SK-N-SH (cell line): Measurements from ENCODE around the gene ARHGEF7. TPM values are rescaled to one million over a fixed set of nuclear protein-coding genes. Genes with fewer than 3 reads are reported as not detected.

Experiments
- CTCF ChIA-PET: fragments of 300-600, 350-600 bp; formaldehyde crosslinking; extraction: SDS; loops from one replicate; lab custom pipeline; 2021; lab: Yijun Ruan, JAX
- POLR2A ChIA-PET: fragments of 350-600 bp; sonication (Branson Sonifier 250); formaldehyde crosslinking; extraction: SDS; loops from one replicate; lab custom pipeline; 2020; ENCODE audit warnings: antibody characterized with exemption, inconsistent platforms; lab: Yijun Ruan, JAX
- DNase-seq: peaks from one replicate; pipeline ENCODE4 v3.0.0; 2012
- H2AFZ ChIP-seq: fragments of 200-600 bp; sonication (generic); 2 replicates; pipeline ENCODE4 v1.8.1; 2016; ENCODE audit warnings: antibody characterized with exemption, mild to moderate bottlenecking, low read depth
- H3F3A ChIP-seq: fragments of 200-600 bp; sonication (generic); replicated peaks from 2 replicates; pipeline ENCODE3; 2016; ENCODE audit warnings: antibody characterized with exemption, mild to moderate bottlenecking; ENCODE audit not compliant: insufficient read depth
- H3K27ac ChIP-seq, 2 experiments: fragments of 200-500 bp in 1 of 2; fragments of 200-600 bp in 1 of 2; sonication (Bioruptor generic) in 1 of 2; sonication (generic), shearing (Covaris generic) in 1 of 2; 2 replicates each; pipeline versions ENCODE4 v1.5.1 to v1.6.1; 2014 to 2016; ENCODE audit warnings: low read depth in 2 of 2, inconsistent platforms in 1 of 2, low read length in 1 of 2, mild to moderate bottlenecking in 1 of 2, mixed read lengths in 1 of 2
- H3K27me3 ChIP-seq: fragments of 200-600 bp; sonication (generic), shearing (Covaris generic); 2 replicates; pipeline ENCODE4 v1.6.1; 2016; ENCODE audit warnings: mixed run types; ENCODE audit not compliant: insufficient read depth
- H3K36me3 ChIP-seq, 2 experiments: fragments of 200-500 bp in 1 of 2; fragments of 200-600 bp in 1 of 2; sonication (Bioruptor generic) in 1 of 2; sonication (generic) in 1 of 2; replicated peaks in 1 of 2; 2 replicates each; pipeline versions ENCODE3 to v1.5.1; 2014 to 2016; ENCODE audit warnings: low read length in 1 of 2, mild to moderate bottlenecking in 1 of 2; ENCODE audit not compliant: insufficient read depth in 2 of 2, control insufficient read depth in 1 of 2
- H3K4me1 ChIP-seq, 2 experiments: fragments of 200-500 bp in 1 of 2; fragments of 200-600 bp in 1 of 2; sonication (Bioruptor generic) in 1 of 2; sonication (generic), shearing (Covaris generic) in 1 of 2; 2 replicates each; pipeline versions ENCODE4 v1.5.1 to v1.6.1; 2014 to 2016; ENCODE audit warnings: low read depth in 1 of 2, low read length in 1 of 2, mixed run types in 1 of 2; ENCODE audit not compliant: insufficient read depth in 2 of 2, control insufficient read depth in 1 of 2
- H3K4me2 ChIP-seq: fragments of 200-600 bp; sonication (generic), shearing (Covaris generic); 2 replicates; pipeline ENCODE4 v1.6.1; 2017; ENCODE audit warnings: mixed run types
- H3K4me3 ChIP-seq, 2 experiments: fragments of 200-500 bp in 1 of 2; fragments of 200-600 bp in 1 of 2; sonication (Bioruptor generic) in 1 of 2; sonication (generic), shearing (Covaris generic) in 1 of 2; 2 replicates each; pipeline versions ENCODE4 v1.5.1 to v1.8.1; 2014 to 2016; ENCODE audit warnings: low read depth in 2 of 2, inconsistent platforms in 1 of 2, low read length in 1 of 2, mild to moderate bottlenecking in 1 of 2, mixed read lengths in 1 of 2, moderate library complexity in 1 of 2
- H3K79me2 ChIP-seq: fragments of 200-600 bp; sonication (generic); 2 replicates; pipeline ENCODE4 v1.8.1; 2017; ENCODE audit warnings: mild to moderate bottlenecking; ENCODE audit not compliant: insufficient read depth
- H3K9ac ChIP-seq: fragments of 200-600 bp; sonication (generic); 2 replicates; pipeline ENCODE4 v1.6.1; 2017; ENCODE audit warnings: mixed run types
- H3K9me2 ChIP-seq: fragments of 200-600 bp; sonication (generic); 2 replicates; pipeline ENCODE4 v1.6.1; 2017; ENCODE audit warnings: mixed run types
- H3K9me3 ChIP-seq: fragments of 200-600 bp; sonication (generic); 2 replicates; pipeline ENCODE4 v1.6.1; 2017; ENCODE audit warnings: mixed run types, mild to moderate bottlenecking, moderate library complexity
- H4K20me1 ChIP-seq: fragments of 200-600 bp; sonication (generic); 2 replicates; pipeline ENCODE4 v1.6.1; 2017; ENCODE audit warnings: mild to moderate bottlenecking, mixed run types; ENCODE audit not compliant: insufficient read depth
- ELF1 ChIP-seq: IDR thresholded peaks from 2 replicates; pipeline ENCODE4 v1.4.0; 2012
- FOSL2 ChIP-seq: IDR thresholded peaks from 2 replicates; pipeline ENCODE4 v1.4.0; 2012; ENCODE audit warnings: low read depth, mild to moderate bottlenecking, moderate library complexity, borderline replicate concordance
- GABPA ChIP-seq: IDR thresholded peaks from 2 replicates; pipeline ENCODE4 v1.4.0; 2012; ENCODE audit warnings: low read depth, mild to moderate bottlenecking
- IRF3 ChIP-seq: fragments of 150-350 bp; IDR thresholded peaks from 2 replicates; pipeline ENCODE4 v1.6.1; 2016; ENCODE audit warnings: mild to moderate bottlenecking, low read depth, low read length
- JUND ChIP-seq: IDR thresholded peaks from 2 replicates; pipeline ENCODE4 v1.4.0; 2012
- MEF2A ChIP-seq: IDR thresholded peaks from 2 replicates; pipeline ENCODE4 v1.4.0; 2012; ENCODE audit warnings: low read depth, borderline replicate concordance
- NFIC ChIP-seq: IDR thresholded peaks from 2 replicates; pipeline ENCODE4 v1.4.0; 2012; ENCODE audit warnings: borderline replicate concordance
- NRF1 ChIP-seq: IDR thresholded peaks from 2 replicates; pipeline ENCODE4 v1.6.1; 2012; ENCODE audit warnings: low read depth, mild to moderate bottlenecking, low read length
- POLR2AphosphoS5 ChIP-seq: IDR thresholded peaks from 2 replicates; pipeline ENCODE4 v1.6.1; 2012; ENCODE audit warnings: low read depth, low read length
- RAD21 ChIP-seq: IDR thresholded peaks from 2 replicates; pipeline ENCODE4 v1.6.1; 2012; ENCODE audit warnings: mild to moderate bottlenecking, low read length
- RCOR1 ChIP-seq: fragments of 150-350 bp; IDR thresholded peaks from 2 replicates; pipeline ENCODE4 v1.6.1; 2017; ENCODE audit warnings: antibody characterized with exemption, low read length
- RXRA ChIP-seq: IDR thresholded peaks from 2 replicates; pipeline ENCODE4 v1.4.0; 2012; ENCODE audit warnings: low read depth, mild to moderate bottlenecking, borderline replicate concordance
- SMC3 ChIP-seq: IDR thresholded peaks from 2 replicates; pipeline ENCODE4 v1.6.1; 2012; ENCODE audit warnings: low read depth, low read length, improper control_type of control experiment
- TAF1 ChIP-seq: IDR thresholded peaks from 2 replicates; pipeline ENCODE4 v1.6.1; 2012; ENCODE audit warnings: low read depth, mild to moderate bottlenecking, low read length, moderate library complexity, borderline replicate concordance
- TEAD4 ChIP-seq: IDR thresholded peaks from 2 replicates; pipeline ENCODE4 v1.4.0; 2012; ENCODE audit warnings: mild to moderate bottlenecking, borderline replicate concordance; ENCODE audit not compliant: insufficient read depth
- YY1 ChIP-seq: IDR thresholded peaks from 2 replicates; pipeline ENCODE4 v1.4.0; 2012; ENCODE audit warnings: low read depth, mild to moderate bottlenecking
- ZBTB33 ChIP-seq: IDR thresholded peaks from 2 replicates; pipeline ENCODE4 v1.4.0; 2012; ENCODE audit warnings: low read depth, borderline replicate concordance
- WGBS: methylation state at CpG from one replicate; pipeline ENCODE4 v1.1.6; 2017; ENCODE audit warnings: low lambda C conversion rate; 5-methylcytosine and 5-hydroxymethylcytosine counted together
- polyA plus RNA-seq, 3 experiments: library from polyadenylated mRNA; depleted of rRNA; stranded (reverse); fragments of >200 nt; gene quantifications; 2 replicates each; pipeline ENCODE4 v1.2.3, GENCODE V29; 2012
- TF ChIP-seq, protein P1 (sequence below): fragments of 200-600 bp; sonication (generic); IDR thresholded peaks from 2 replicates; pipeline ENCODE4 v1.6.1; 2017; ENCODE audit warnings: antibody characterized with exemption, mild to moderate bottlenecking, moderate library complexity
- TF ChIP-seq, protein P2 (sequence below): IDR thresholded peaks from 2 replicates; pipeline ENCODE4; 2012

The ARHGEF7 gene
- polyA plus RNA-seq, 1 of the 3 experiments (the other 2 are of a cell fraction), result 21.6 TPM

- TF ChIP-seq TAF1, result no peak
These were observed 126.1 kb downstream of the ARHGEF7 start (continued) for GRCh38 chr13:111241006-111241755.

DNA sequence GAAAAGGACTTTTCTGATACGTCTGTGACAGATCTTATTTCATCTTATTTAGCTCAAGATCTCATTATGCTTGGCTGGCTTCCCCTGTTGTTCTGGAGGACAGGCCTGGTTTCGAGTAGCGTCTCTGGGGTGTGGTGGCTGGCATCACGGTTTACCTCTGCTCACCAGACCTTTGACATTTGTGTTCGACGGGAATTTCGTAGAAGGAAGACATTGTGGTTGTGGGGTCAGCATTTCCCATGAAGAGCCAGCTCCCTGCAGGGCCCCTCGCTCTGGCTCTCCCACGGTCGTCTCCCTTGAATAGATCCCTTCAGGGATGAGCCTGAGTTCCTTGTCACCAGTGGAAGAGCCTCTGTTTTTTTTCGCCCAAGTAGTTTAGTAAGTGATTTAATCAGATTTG is 126.8 kb downstream of the ARHGEF7 start:
- H3K79me2 ChIP-seq, result peaks cover 13% of the 10 kb centered on the region

DNA sequence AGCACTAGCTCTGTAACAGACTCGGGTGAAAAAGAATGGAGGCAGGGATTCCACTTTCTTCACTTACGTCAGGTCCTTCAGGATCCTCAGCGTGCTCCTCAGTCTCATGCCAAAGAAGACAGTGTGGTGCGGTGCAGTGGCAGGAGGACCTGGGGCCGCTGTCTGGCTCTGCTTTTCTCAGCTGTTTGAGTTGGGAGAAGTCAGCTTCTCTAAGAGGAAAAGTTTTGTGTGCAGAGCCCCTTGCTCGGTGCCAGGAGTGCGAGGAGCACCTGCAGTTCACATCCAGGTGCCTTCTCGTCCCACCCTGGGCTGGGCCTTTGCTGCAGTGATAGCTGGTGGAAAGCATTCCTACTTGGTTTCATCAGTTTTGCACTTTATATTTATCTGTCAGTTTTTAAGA is 127.5 kb downstream of the ARHGEF7 start:
- no peak overlapping the region for H3K27ac ChIP-seq
- no peak overlapping the region for H3K4me3 ChIP-seq
- TF ChIP-seq TEAD4 (no peak), ZBTB33 (no peak), IRF3 (no peak), RCOR1 (no peak), RXRA (no peak), JUND (no peak), YY1 (no peak), FOSL2 (no peak), RAD21 (no peak), SMC3 (no peak), GABPA (no peak)
- TF ChIP-seq, protein P1, sequence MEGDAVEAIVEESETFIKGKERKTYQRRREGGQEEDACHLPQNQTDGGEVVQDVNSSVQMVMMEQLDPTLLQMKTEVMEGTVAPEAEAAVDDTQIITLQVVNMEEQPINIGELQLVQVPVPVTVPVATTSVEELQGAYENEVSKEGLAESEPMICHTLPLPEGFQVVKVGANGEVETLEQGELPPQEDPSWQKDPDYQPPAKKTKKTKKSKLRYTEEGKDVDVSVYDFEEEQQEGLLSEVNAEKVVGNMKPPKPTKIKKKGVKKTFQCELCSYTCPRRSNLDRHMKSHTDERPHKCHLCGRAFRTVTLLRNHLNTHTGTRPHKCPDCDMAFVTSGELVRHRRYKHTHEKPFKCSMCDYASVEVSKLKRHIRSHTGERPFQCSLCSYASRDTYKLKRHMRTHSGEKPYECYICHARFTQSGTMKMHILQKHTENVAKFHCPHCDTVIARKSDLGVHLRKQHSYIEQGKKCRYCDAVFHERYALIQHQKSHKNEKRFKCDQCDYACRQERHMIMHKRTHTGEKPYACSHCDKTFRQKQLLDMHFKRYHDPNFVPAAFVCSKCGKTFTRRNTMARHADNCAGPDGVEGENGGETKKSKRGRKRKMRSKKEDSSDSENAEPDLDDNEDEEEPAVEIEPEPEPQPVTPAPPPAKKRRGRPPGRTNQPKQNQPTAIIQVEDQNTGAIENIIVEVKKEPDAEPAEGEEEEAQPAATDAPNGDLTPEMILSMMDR, result no peak
- TF ChIP-seq, all 33 proteins: peak for 0
- Histone ChIP-seq H4K20me1 (no peaks in the 10 kb centered on the region), H3K4me2 (no peak overlapping the region), H3K9ac (no peak overlapping the region), H3K79me2 (peaks cover 13% of the 10 kb centered on the region), H2AFZ (no peak overlapping the region), H3K27me3 (no peaks in the 10 kb centered on the region), H3K9me2 (no peaks in the 10 kb centered on the region), H3F3A (no peaks in the 10 kb centered on the region), H3K9me3 (no peaks in the 10 kb centered on the region), H3K36me3 (peaks cover 47 to 51% of the 10 kb centered on the region in 2 experiments), H3K4me1 (no peaks in the 10 kb centered on the region; a peak in 1 of 4 replicates)
- CTCF ChIA-PET, result interaction anchor here (1.4 kb wide), 1 partner anchor 175 kb away, joined by 5 read pairs; no protein-coding TSS in a partner anchor
- WGBS, result 98% methylated on average over 8 of the region's 8 CpGs
- DNase-seq, result no peak
- POLR2A ChIA-PET, result no interaction called here

More for the DNA sequence above, 126.8 kb downstream of the ARHGEF7 start:
- DNase-seq, result no peak
- Histone ChIP-seq H3K9me2 (no peaks in the 10 kb centered on the region), H3K4me2 (no peak overlapping the region), H2AFZ (no peak overlapping the region), H3K4me3 (no peak overlapping the region), H3K9me3 (no peaks in the 10 kb centered on the region), H3K27me3 (no peaks in the 10 kb centered on the region), H4K20me1 (no peaks in the 10 kb centered on the region), H3K9ac (no peak overlapping the region), H3K27ac (no peak overlapping the region), H3K4me1 (no peaks in the 10 kb centered on the region; a peak in 1 of 4 replicates), H3K36me3 (peaks cover 43 to 50% of the 10 kb centered on the region in 2 experiments), H3F3A (no peaks in the 10 kb centered on the region)
- TF ChIP-seq NFIC, result no peak
- TF ChIP-seq, protein P2, sequence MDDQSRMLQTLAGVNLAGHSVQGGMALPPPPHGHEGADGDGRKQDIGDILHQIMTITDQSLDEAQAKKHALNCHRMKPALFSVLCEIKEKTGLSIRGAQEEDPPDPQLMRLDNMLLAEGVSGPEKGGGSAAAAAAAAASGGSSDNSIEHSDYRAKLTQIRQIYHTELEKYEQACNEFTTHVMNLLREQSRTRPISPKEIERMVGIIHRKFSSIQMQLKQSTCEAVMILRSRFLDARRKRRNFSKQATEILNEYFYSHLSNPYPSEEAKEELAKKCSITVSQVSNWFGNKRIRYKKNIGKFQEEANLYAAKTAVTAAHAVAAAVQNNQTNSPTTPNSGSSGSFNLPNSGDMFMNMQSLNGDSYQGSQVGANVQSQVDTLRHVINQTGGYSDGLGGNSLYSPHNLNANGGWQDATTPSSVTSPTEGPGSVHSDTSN, result no peak
- TF ChIP-seq FOSL2, result no peak
- no peak for TF ChIP-seq RXRA
- TF ChIP-seq POLR2AphosphoS5, result no peak
- no peak for TF ChIP-seq ELF1
- TF ChIP-seq NRF1, result no peak
- no peak for TF ChIP-seq MEF2A
- POLR2A ChIA-PET, result no interaction called here
- 97% methylated on average over 11 of the region's 11 CpGs for WGBS
- CTCF ChIA-PET, result interaction anchor here (1.2 to 1.4 kb wide), 2 partner anchors 19 to 174 kb away, joined by 4 to 5 read pairs; no protein-coding TSS in a partner anchor
